Heart left ventricle (tissue), 13 donors: ENCODE results near the gene DPYSL5.

Experiments
- POLR2A ChIP-seq, 2 donors: fragments of 450-650 bp; IDR thresholded peaks; one replicate each; pipeline ENCODE4 v1.6.1; 2017; ENCODE audit warnings: antibody characterized with exemption in 2 of 2, mild to moderate bottlenecking in 2 of 2, moderate library complexity in 2 of 2
- TF ChIP-seq, protein P1 (sequence below), 12 donors: fragments of 200-600 bp; sonication (generic) in 4 of 12; IDR thresholded peaks; one replicate each; pipeline versions ENCODE4 v1.5.0 to v1.8.0; 2018 to 2022; ENCODE audit warnings: antibody characterized with exemption in 12 of 12, mild to moderate bottlenecking in 5 of 12
- donor health status: ischemic (EF 13 %, LVEDD 7.1; RV severe dilation, severe dysfunction).
- donor health status: DM: no; HTN: yes; CAD: no.
- donor health status: DM: no; HTN: no; CAD: no.
- donor health status: ischemic (EF 25% LVEDD 6.9; RV normal size, moderate dysfunction).
- donor health status: ischemic (EF 25% LVEDD 5.7; RV mildly dilated, moderate dysfunction).
- donor health status: ischemic (EF 35%, LVEDD 5.7; RV mildly dilated, moderate dysfunction).
- donor health status: nonischemic (EF 11% LVEDD 7.7; RV severe dilation, severe dysfunction).
- donor health status: DM: yes; HTN: yes; CAD: no.
- donor health status: PGD.
- donor health status: ischemic (EF 29% LVEDD 5.4; RV normal size, mild dysfunction).
- donor health status: nonischemic (EF 23%, LVEDD 6.1; RV moderate dilation, normal function).

DNA sequence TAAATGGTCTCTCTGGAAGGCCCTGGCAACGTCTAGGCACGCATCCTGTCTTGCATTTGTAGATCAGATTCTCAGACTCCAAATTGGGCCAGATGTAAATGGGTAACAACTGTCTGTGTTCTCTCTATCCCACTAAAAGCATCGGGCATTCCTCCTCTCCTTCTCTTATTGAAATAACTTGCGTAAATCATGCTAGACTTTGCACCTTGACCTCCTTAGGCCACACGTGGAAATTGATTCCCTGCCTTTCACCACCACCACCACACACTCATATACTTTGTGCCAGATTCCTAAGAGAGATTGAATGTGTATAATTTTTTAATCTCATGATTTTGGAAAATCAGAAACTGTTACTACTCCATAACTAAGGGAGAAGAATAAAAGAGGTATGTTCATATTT is 143.8 kb downstream of the DPYSL5 start:
- TF ChIP-seq POLR2A (IDR thresholded peaks at IDR 0.05): no peak
- TF ChIP-seq, protein P1, sequence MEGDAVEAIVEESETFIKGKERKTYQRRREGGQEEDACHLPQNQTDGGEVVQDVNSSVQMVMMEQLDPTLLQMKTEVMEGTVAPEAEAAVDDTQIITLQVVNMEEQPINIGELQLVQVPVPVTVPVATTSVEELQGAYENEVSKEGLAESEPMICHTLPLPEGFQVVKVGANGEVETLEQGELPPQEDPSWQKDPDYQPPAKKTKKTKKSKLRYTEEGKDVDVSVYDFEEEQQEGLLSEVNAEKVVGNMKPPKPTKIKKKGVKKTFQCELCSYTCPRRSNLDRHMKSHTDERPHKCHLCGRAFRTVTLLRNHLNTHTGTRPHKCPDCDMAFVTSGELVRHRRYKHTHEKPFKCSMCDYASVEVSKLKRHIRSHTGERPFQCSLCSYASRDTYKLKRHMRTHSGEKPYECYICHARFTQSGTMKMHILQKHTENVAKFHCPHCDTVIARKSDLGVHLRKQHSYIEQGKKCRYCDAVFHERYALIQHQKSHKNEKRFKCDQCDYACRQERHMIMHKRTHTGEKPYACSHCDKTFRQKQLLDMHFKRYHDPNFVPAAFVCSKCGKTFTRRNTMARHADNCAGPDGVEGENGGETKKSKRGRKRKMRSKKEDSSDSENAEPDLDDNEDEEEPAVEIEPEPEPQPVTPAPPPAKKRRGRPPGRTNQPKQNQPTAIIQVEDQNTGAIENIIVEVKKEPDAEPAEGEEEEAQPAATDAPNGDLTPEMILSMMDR (IDR thresholded peaks at IDR 0.05): no peak
